T-helper 17 cell (primary cell): ENCODE data around the gene ARL17A. TPM values are rescaled to one million over a fixed set of nuclear protein-coding genes. Genes with fewer than 3 reads are reported as not detected.
"Not testable (repeated sequence)": the region's sequence is repeated elsewhere in the genome, so short reads cannot be mapped to it uniquely, and the experiment has no call there.

ENCODE experiments used
- ATAC-seq: fragments of 150-1000 bp; cut with Tn5 transposase; 2 replicates; pipeline ENCODE4 v1.10.0; 2021; ENCODE audit warnings: mild to moderate bottlenecking, moderate library complexity
- DNase-seq, 3 donors: peaks; one replicate each; pipeline versions ENCODE4 v3.0.0 to v3.0.0-alpha.2; 2020 to 2021
- H3K9me3 ChIP-seq: one replicate; pipeline ENCODE4 v1.7.0; 2013; ENCODE audit warnings: low read length, mild to moderate bottlenecking; ENCODE audit not compliant: control insufficient read depth, poor library complexity, severe bottlenecking
- H3K27ac Mint-ChIP-seq: one replicate; pipeline ENCODE4 v1.8.0; 2022; ENCODE audit warnings: mild to moderate bottlenecking, moderate library complexity, mixed read lengths
- H3K27me3 Mint-ChIP-seq: one replicate; pipeline ENCODE4 v1.8.0; 2022; ENCODE audit warnings: mixed read lengths
- H3K36me3 Mint-ChIP-seq: one replicate; pipeline ENCODE4 v1.8.0; 2022; ENCODE audit warnings: low read depth, mixed read lengths
- H3K4me1 Mint-ChIP-seq: one replicate; pipeline ENCODE4 v1.8.0; 2022; ENCODE audit warnings: mild to moderate bottlenecking, mixed read lengths
- H3K4me3 Mint-ChIP-seq: one replicate; pipeline ENCODE4 v1.8.0; 2022; ENCODE audit warnings: mild to moderate bottlenecking, moderate library complexity, mixed read lengths
- total RNA-seq, 4 donors: library from RNA in 2 of 4; stranded (reverse) in 2 of 4; gene quantifications; one replicate each; pipeline ENCODE4 v1.2.3 and lab custom pipeline; 2022 to 2026

The ARL17A gene
- total RNA-seq, 2 donors from 2014 or later: 19.6 to 38.3 TPM

DNA sequence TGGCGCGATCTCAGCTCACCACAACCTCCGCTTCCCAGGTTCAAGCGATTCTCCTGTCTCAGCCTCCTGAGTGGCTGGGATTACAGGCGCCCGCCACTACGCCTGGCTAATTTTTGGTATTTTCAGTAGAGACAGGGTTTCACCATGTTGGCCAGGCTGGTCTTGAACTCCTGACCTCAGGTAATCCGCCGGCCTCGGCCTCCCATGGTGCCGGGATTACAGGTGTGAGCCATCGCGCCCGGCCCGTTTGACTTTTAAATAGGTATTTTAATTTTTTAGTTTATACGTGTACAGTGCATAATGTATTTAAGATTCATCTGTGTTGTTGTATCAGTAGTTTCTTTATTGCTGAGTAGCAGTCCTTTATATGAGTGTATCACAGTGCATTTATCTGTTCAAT, 87.5 kb downstream of the ARL17A start:
- ATAC-seq, H3K27me3 Mint-ChIP-seq, H3K27ac Mint-ChIP-seq, H3K4me1 Mint-ChIP-seq, H3K4me3 Mint-ChIP-seq, H3K36me3 Mint-ChIP-seq, DNase-seq, H3K9me3 ChIP-seq: not testable (repeated sequence)

- not testable (repeated sequence) for H3K4me3 Mint-ChIP-seq, H3K36me3 Mint-ChIP-seq, DNase-seq, H3K9me3 ChIP-seq, H3K4me1 Mint-ChIP-seq, ATAC-seq, H3K27ac Mint-ChIP-seq, H3K27me3 Mint-ChIP-seq
Observed at GRCh38 chr17:46481310-46481709, 98.2 kb downstream of the ARL17A start.

DNA sequence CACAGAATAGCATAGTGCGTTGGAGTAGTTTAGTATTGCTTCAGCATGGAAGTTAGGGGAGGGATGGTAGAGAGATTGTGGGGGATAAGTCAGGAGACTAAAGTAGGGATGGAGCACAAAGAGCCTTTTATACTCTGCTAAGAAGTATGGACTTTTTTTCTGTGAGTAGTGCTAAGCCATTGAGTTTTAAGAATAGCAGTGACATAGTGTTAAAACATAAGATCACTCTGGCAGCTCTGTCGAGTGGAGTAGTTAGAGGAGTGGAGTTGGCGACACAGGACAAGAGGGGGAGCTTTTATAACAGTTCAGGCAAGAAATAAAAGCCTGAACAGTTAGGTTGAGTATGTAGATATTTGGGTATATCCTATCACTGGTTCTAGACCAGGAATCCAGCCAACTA, 100.7 kb downstream of the ARL17A start:
- H3K4me3 Mint-ChIP-seq, H3K36me3 Mint-ChIP-seq, H3K9me3 ChIP-seq, ATAC-seq, DNase-seq, H3K27me3 Mint-ChIP-seq, H3K4me1 Mint-ChIP-seq, H3K27ac Mint-ChIP-seq: not testable (repeated sequence)

DNA sequence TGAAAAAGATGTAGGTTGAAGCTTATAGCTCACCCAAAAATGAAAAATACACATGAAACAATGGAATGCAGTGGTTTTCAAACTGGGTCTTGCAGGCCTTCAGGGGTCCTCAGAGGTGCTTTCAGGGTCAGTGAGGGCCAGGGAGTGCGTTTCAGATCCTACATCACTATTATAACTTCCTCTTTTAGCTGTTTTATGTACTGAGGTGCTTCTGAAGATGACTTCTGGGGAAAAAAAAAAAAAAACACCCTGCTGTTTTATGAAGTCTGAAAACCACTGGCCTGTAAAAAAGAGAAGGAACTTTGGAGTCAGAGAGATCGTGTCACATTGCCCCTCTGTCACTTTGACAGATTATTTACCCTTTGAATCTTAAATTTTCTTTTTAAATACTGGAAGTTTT, 103.9 kb downstream of the ARL17A start:
- not testable (repeated sequence) for ATAC-seq, H3K9me3 ChIP-seq, H3K4me3 Mint-ChIP-seq, H3K36me3 Mint-ChIP-seq, H3K27me3 Mint-ChIP-seq, H3K4me1 Mint-ChIP-seq, DNase-seq, H3K27ac Mint-ChIP-seq

GRCh38 chr17:46474489-46474888, 105.0 kb downstream of the ARL17A start:
- H3K36me3 Mint-ChIP-seq, DNase-seq, H3K4me1 Mint-ChIP-seq, H3K4me3 Mint-ChIP-seq, H3K27ac Mint-ChIP-seq, H3K27me3 Mint-ChIP-seq, H3K9me3 ChIP-seq, ATAC-seq: not testable (repeated sequence)

DNA sequence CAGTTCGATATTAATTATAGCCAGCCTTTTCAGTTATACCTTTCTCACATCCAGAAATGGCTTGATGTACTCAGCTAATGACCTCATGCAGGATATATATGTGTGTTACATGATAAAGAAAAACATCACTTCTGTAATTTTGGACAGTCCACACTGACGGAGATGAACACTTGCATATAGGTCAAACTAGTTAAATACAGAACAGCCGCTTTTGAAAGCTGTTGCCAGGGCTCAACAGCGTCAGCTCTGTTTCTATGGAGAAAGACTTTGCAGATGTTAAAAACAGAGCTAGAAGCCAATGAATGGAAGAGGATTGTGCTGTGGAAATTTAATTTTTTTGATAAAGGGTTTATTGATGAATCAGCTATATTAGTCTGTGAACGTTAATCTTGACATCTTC, 111.9 kb downstream of the ARL17A start:
- not testable (repeated sequence) for H3K27ac Mint-ChIP-seq, DNase-seq, H3K9me3 ChIP-seq, H3K4me1 Mint-ChIP-seq, H3K27me3 Mint-ChIP-seq, H3K36me3 Mint-ChIP-seq, ATAC-seq, H3K4me3 Mint-ChIP-seq

Other genes starting within 250 kb of the ARL17A start
- gene ARL17B, start 217.9 kb downstream of the ARL17A start, total RNA-seq: 10 to 100 TPM; 22.9 to 23.0 TPM
- 10 to 100 TPM; 19.5 to 27.9 TPM for gene LRRC37A2, start 67.2 kb downstream of the ARL17A start, total RNA-seq
- 10 to 100 TPM; 21.6 to 22.6 TPM for gene NSF, start 11.0 kb upstream of the ARL17A start, total RNA-seq
- not detected for gene WNT3, start 239.0 kb upstream of the ARL17A start, total RNA-seq